ENCODE results near the gene TMEM132E.

DNA sequence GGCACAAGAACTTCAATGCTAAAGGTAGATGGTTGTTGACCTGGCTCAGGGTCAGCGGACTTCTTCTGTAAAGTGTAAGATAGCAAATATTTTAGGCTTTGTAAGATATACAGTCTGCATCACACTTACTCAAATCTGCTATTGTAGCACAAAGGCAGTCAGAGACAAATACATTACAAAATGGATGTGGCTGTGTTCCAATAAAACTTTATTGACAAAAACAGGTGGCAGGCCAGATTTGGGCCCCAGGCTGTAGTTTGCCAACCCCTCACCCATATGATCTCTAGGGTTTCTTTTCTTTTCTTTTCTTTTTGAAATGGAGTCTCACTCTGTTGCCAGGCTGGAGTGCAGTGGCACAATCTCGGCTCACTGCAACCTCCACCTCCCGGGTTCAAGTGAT, 39.5 kb upstream of the TMEM132E start:
- TF ChIP-seq GATA2 (IDR thresholded peaks at IDR 0.05; ENCODE audit: low read depth, low read length) (no peak), GATA3 (IDR thresholded peaks at IDR 0.05; ENCODE audit: low read depth, low read length) (no peak)

Measured in SH-SY5Y (cell line).